ENCODE data around the gene FAM43A.

The FAM43A gene

GRCh38 chr3:194728986-194729385 lies 43.3 kb downstream of the FAM43A start:
- no peak for TF ChIP-seq CTCF (IDR thresholded peaks at IDR 0.05)

GRCh38 chr3:194730365-194730764 lies 44.7 kb downstream of the FAM43A start:
- no peak for TF ChIP-seq CTCF (IDR thresholded peaks at IDR 0.05)

GRCh38 chr3:194731506-194732073 lies 45.9 kb downstream of the FAM43A start:
- TF ChIP-seq CTCF (IDR thresholded peaks at IDR 0.05) = no peak

- TF ChIP-seq CTCF (IDR thresholded peaks at IDR 0.05) = no peak
Observed at GRCh38 chr3:194732617-194733016, 46.9 kb downstream of the FAM43A start.

DNA sequence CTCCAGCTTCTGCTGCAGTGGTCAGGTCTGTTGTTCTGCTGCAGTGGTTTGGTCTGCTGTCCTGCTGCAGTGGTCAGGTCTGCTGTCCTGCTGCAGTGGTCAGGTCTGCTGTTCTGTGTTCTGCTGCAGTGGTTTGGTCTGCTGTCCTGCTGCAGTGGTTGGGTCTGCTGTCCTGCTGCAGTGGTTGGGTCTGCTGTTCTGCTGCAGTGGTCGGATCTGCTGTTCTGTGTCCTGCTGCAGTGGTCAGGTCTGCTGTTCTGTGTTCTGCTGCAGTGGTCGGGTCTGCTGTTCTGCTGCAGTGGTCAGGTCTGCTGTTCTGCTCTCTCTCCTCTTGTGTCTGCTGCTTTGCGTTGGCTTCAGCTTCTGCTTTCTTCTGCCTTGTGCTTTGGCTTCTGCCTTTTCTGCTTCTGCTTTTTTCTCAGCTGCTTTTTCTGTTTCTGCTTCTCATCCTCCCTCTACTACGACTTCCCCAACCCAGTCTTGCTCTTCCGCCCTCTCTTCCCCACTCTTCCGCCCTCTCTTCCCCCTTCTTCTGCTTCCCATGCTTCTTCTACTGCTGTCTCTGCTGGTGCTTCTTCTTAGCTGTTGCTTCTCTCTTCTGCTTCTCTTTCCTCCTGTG lies 50.7 kb downstream of the FAM43A start:
- no peak for TF ChIP-seq CTCF (IDR thresholded peaks at IDR 0.05)

- TF ChIP-seq CTCF (IDR thresholded peaks at IDR 0.05) = no peak
Observed at GRCh38 chr3:194736896-194737600, 51.4 kb downstream of the FAM43A start.

Measured in LNCAP (cell line).